Measurements from ENCODE around the gene CORO1C.
A peak's percentile ranks its signal among the peaks of the same experiment; 100 is the strongest.

CORO1C gene

GRCh38 chr12:108614041-108614440 is 117.3 kb downstream of the CORO1C start:
- DNase-seq (ENCODE audit: low spot score in 2 of 2) = no peak
- Histone ChIP-seq H3K4me1 (no peaks in the 10 kb centered on the region), H3K27me3 (ENCODE audit: low read depth) (no peaks in the 10 kb centered on the region), H3K9me3 (no peaks in the 10 kb centered on the region), H3K36me3 (replicated peaks) (no peaks in the 10 kb centered on the region), H3K4me3 (no peak overlapping the region)
- in situ Hi-C loops (cut with MboI; ENCODE audit: low sequenced_read_pairs) = no loop called here

- H3K9me3 ChIP-seq = no peaks in the 10 kb centered on the region
- no peak for DNase-seq (ENCODE audit: low spot score in 2 of 2)
- H3K4me1 ChIP-seq = no peaks in the 10 kb centered on the region
- no peaks in the 10 kb centered on the region for H3K36me3 ChIP-seq (replicated peaks)
- H3K27me3 ChIP-seq (ENCODE audit: low read depth) = no peaks in the 10 kb centered on the region
- in situ Hi-C loops (cut with MboI; ENCODE audit: low sequenced_read_pairs) = no loop called here
- no peak overlapping the region for H3K4me3 ChIP-seq
Observed at GRCh38 chr12:108613548-108613947, 117.8 kb downstream of the CORO1C start.

- H3K36me3 ChIP-seq (replicated peaks) = no peaks in the 10 kb centered on the region
- H3K9me3 ChIP-seq = no peaks in the 10 kb centered on the region
- H3K27me3 ChIP-seq (ENCODE audit: low read depth) = no peaks in the 10 kb centered on the region
- DNase-seq (ENCODE audit: low spot score in 2 of 2) = no peak
- in situ Hi-C loops (cut with MboI; ENCODE audit: low sequenced_read_pairs) = no loop called here
- no peaks in the 10 kb centered on the region for H3K4me1 ChIP-seq
- H3K4me3 ChIP-seq = no peak overlapping the region
Observed at GRCh38 chr12:108612788-108613282, 118.5 kb downstream of the CORO1C start.

- Histone ChIP-seq H3K27me3 (ENCODE audit: low read depth) (no peaks in the 10 kb centered on the region), H3K36me3 (replicated peaks) (no peaks in the 10 kb centered on the region), H3K9me3 (no peaks in the 10 kb centered on the region), H3K4me3 (no peak overlapping the region), H3K4me1 (no peaks in the 10 kb centered on the region)
- in situ Hi-C loops (cut with MboI; ENCODE audit: low sequenced_read_pairs) = no loop called here
- peak; percentile 26 to 71 for DNase-seq (ENCODE audit: low spot score in 2 of 2)
Observed at GRCh38 chr12:108611884-108612415, 119.4 kb downstream of the CORO1C start.

- Histone ChIP-seq H3K27me3 (ENCODE audit: low read depth) (no peaks in the 10 kb centered on the region), H3K36me3 (replicated peaks) (no peaks in the 10 kb centered on the region), H3K4me3 (no peak overlapping the region), H3K4me1 (no peaks in the 10 kb centered on the region), H3K9me3 (no peaks in the 10 kb centered on the region)
- in situ Hi-C loops (cut with MboI; ENCODE audit: low sequenced_read_pairs) = no loop called here
- DNase-seq (ENCODE audit: low spot score in 2 of 2) = no peak
Observed at GRCh38 chr12:108610856-108611605, 120.3 kb downstream of the CORO1C start.

GRCh38 chr12:108610336-108610815 is 120.9 kb downstream of the CORO1C start:
- no peaks in the 10 kb centered on the region for H3K36me3 ChIP-seq (replicated peaks)
- H3K27me3 ChIP-seq (ENCODE audit: low read depth) = no peaks in the 10 kb centered on the region
- H3K9me3 ChIP-seq = no peaks in the 10 kb centered on the region
- in situ Hi-C loops (cut with MboI; ENCODE audit: low sequenced_read_pairs) = no loop called here
- no peak overlapping the region for H3K4me3 ChIP-seq
- DNase-seq (ENCODE audit: low spot score in 2 of 2) = no peak
- no peaks in the 10 kb centered on the region for H3K4me1 ChIP-seq

- H3K36me3 ChIP-seq (replicated peaks) = no peaks in the 10 kb centered on the region
- no peak overlapping the region for H3K4me3 ChIP-seq
- in situ Hi-C loops (cut with MboI; ENCODE audit: low sequenced_read_pairs) = no loop called here
- no peak for DNase-seq (ENCODE audit: low spot score in 2 of 2)
- H3K27me3 ChIP-seq (ENCODE audit: low read depth) = no peaks in the 10 kb centered on the region
- H3K4me1 ChIP-seq = no peaks in the 10 kb centered on the region
- H3K9me3 ChIP-seq = no peaks in the 10 kb centered on the region
Observed at GRCh38 chr12:108609537-108610335, 121.6 kb downstream of the CORO1C start.

- H3K4me1 ChIP-seq = no peaks in the 10 kb centered on the region
- no peak for DNase-seq (ENCODE audit: low spot score in 2 of 2)
- no peak overlapping the region for H3K4me3 ChIP-seq
- H3K9me3 ChIP-seq = no peaks in the 10 kb centered on the region
- H3K36me3 ChIP-seq (replicated peaks) = no peaks in the 10 kb centered on the region
- in situ Hi-C loops (cut with MboI; ENCODE audit: low sequenced_read_pairs) = no loop called here
- H3K27me3 ChIP-seq (ENCODE audit: low read depth) = no peaks in the 10 kb centered on the region
Observed at GRCh38 chr12:108608616-108609015, 122.7 kb downstream of the CORO1C start.

GRCh38 chr12:108607981-108608600 is 123.2 kb downstream of the CORO1C start:
- Histone ChIP-seq H3K27me3 (ENCODE audit: low read depth) (no peaks in the 10 kb centered on the region), H3K4me1 (no peaks in the 10 kb centered on the region), H3K36me3 (replicated peaks) (no peaks in the 10 kb centered on the region), H3K9me3 (no peaks in the 10 kb centered on the region), H3K4me3 (no peak overlapping the region)
- no peak for DNase-seq (ENCODE audit: low spot score in 2 of 2)
- in situ Hi-C loops (cut with MboI; ENCODE audit: low sequenced_read_pairs) = no loop called here

- Histone ChIP-seq H3K4me3 (no peak overlapping the region), H3K36me3 (replicated peaks) (no peaks in the 10 kb centered on the region), H3K9me3 (no peaks in the 10 kb centered on the region), H3K4me1 (no peaks in the 10 kb centered on the region), H3K27me3 (ENCODE audit: low read depth) (no peaks in the 10 kb centered on the region)
- DNase-seq (ENCODE audit: low spot score in 2 of 2) = no peak
- in situ Hi-C loops (cut with MboI; ENCODE audit: low sequenced_read_pairs) = no loop called here
Observed at GRCh38 chr12:108606492-108606891, 124.8 kb downstream of the CORO1C start.

GRCh38 chr12:108605690-108606406 is 125.5 kb downstream of the CORO1C start:
- H3K27me3 ChIP-seq (ENCODE audit: low read depth) = no peaks in the 10 kb centered on the region
- no peak overlapping the region for H3K4me3 ChIP-seq
- DNase-seq (ENCODE audit: low spot score in 2 of 2) = no peak
- no peaks in the 10 kb centered on the region for H3K4me1 ChIP-seq
- H3K36me3 ChIP-seq (replicated peaks) = no peaks in the 10 kb centered on the region
- in situ Hi-C loops (cut with MboI; ENCODE audit: low sequenced_read_pairs) = no loop called here
- H3K9me3 ChIP-seq = no peaks in the 10 kb centered on the region

- Histone ChIP-seq H3K4me1 (no peaks in the 10 kb centered on the region), H3K36me3 (replicated peaks) (no peaks in the 10 kb centered on the region), H3K4me3 (no peak overlapping the region), H3K27me3 (ENCODE audit: low read depth) (no peaks in the 10 kb centered on the region), H3K9me3 (no peaks in the 10 kb centered on the region)
- in situ Hi-C loops (cut with MboI; ENCODE audit: low sequenced_read_pairs) = no loop called here
- DNase-seq (ENCODE audit: low spot score in 2 of 2) = no peak
Observed at GRCh38 chr12:108605000-108605689, 126.2 kb downstream of the CORO1C start.

Measured in HAP-1 (cell line).